Activated CD4-positive, CD25-positive, alpha-beta regulatory T cell treated with anti-CD3 and anti-CD28 coated beads, Interleukin-2, amount 50 U/mL, for 72 hours (primary cell): ENCODE data around the gene NHLRC4.

ENCODE experiments used
- DNase-seq: peaks from one replicate; pipeline ENCODE4 v3.0.0; 2021

The NHLRC4 gene

DNA sequence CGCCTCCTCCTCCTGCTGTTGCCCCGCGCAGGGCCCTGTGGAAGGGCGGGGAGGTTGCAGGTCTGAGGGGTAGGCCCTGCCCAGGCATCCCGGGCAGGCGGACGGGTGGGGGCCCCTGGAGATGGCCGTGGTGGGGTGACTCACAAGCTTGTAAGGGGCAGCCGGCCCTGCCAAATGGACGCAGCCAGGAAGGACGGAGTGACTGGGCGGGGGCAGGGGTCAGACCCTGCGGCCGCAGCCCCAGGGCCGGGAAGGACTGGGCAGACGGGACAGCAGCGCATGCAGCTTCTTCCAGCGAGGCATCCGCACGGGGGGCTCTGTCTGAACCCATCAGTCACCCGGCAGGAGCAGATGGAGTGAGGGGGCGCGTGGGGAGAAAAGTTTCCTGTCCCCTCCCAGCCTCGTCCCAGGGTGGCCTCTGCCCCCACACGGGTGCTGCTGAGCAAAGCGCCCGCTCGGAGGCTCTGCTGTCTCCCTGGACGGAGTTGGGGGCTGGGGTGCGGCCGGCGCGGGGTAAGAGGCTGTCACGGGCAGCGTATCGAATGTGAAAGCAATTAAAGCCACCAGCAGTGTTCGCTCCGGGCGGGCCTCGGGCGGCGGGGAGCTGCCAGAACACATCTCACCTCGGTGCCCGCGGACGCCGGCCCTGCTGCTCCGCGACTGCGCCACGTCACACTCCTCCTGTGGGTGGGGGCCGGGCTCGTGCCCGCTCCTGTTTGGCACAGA lies 12.0 kb upstream of the NHLRC4 start:
- DNase-seq, result no peak

DNA sequence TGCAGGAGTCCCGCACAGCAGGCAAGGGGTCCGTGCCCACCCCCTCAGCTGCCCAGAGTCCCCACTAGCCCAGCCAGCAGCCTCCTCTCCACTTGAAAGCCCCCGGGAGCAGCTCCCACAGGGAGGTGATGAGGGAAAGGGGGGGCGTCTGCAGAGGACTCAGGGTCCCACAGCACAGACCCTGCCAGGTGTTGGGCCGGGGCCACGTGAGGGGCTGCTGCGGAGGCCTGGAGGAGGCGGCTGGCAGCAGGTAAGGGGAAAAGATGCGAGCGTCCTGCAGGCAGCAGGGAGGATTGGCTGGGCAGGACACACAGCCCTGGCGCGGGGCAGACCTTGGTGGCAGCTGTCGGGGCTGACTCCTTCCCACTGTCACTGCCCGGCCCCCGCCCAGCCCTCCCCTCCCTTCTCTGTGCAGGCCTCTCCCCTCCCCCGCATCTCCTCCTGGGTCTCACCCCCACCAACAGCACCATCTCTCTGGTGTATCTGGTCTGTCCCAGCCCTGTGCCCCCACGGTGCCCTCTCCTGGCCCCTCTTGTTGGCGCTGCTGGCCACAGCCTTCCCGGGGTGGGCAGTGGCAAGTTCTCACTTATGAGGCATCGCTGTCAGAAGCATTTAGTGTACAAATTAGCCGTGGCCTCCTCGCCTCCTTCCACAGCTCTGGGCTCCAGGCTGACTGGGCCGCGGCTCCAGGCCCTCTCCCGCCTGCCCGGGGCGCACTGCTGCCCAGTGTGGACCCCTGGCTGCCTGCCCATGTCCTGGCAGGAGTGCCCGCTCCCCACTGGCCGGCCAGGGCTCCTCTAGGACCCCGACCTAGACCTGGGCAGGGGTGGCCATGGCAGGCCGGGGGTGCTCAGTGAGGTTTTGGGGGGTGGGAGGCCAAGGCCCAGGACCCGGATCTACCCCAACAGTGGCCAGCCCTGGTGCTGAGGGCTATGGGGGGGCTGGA lies 11.0 kb upstream of the NHLRC4 start:
- DNase-seq, result no peak

DNA sequence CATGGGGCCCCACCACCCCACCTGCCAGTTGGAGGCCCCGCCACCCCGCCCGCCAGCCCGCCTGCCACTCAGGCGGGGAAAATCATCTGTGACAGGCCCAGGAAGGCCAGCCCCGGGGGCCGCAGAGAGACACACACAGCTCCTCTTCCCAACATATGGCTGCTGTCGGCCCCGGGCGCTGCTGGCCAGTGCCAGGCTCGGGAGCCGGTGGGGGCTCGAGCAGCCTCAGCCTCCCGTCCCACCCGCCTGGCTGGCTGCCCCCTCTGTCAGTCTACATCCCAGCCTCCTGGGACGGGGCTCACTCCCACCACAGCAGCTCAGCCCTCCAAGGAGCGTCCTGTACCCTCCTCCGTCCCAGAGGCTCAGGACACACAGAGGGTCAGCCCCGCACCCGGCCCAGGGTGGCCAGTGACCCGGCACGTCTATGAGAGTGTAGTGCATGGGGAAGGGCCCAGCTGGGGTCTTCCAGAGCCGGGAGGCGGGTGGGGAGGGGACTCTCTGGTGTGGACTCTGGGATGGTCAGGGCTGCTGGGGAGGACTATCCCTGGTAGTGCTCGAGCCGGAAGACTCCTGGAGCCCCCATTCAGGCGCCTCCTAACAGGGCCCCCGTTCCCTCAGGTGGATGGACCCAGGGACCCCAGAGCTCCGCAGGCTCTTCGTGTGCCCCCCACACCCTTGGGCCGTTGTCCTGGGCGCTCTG lies 10.2 kb upstream of the NHLRC4 start:
- no peak for DNase-seq

DNA sequence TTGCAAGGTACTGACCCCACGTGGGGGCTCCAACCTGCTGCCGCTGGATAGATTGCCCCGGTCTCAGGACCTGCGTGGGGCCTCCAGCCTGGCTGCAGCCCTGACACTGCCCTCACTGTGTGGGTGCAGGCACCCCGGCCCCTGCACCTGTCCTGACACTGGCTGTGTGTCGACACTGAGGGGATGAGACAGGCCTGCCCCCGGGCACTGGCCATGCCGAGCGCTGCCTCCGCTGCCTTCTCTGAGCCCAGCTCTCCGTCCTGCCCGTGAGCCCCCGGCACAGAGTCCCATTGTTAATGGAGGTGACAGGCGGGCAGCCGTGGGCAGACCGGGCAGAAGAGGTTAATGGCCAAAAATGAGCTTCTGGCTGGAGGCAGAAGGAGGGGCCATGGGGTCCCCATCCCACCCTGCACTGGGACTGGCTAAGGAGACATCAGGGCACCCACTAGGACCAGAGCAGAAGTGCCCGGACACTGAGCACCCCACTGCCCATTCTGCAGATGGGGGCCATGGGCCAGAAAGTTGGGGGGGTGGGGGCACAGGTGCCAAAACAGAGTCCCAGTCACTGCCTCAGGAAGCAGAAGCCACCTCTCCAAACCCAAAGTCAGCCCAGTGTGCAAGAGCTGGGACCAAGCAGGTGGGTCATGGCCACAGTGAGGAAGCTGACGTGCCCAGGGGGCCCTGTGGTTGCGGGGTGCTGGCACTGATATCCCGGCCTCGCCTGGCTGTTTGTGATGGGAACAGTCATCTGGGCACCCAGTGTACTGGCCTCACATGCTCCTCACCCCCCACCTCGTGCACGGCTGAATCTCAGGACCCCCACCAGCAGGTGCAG lies 9.1 kb upstream of the NHLRC4 start:
- no peak for DNase-seq

DNA sequence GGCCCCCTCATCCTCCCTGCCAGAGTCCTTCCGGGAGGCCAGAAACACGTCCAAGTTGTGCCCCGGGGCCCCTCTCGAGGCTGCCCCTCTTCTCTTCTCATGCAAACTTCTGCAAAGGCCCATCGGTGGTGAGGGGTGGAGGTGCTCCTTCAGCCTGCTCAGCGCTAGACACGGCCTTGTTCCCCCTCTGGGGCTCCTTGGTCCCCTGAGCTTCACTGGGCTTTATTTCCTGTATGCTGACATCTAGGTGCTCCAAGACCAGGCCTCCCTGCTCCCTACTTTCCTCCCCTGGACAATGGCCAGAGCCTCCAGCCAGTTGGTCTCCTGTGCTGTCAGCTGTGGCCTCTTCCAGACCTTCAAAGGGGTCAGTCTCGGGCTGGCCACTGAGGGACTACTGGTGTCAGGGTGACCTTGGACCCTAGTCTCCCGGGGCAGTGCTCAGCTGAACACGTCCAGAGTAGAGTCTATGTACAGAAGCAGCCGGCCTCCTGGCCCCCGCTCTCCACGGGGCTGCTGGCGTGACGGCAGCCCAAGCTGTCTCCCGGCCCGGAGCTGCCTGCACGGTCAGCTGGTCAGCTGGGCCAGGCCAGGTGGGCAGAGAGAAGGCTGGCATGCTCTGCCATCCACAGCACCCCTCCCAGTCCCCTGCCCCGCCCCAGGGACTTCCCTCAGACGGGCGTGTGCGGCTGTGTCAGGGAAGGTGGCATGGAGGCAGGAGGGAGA lies 8.3 kb upstream of the NHLRC4 start:
- DNase-seq, result no peak

DNA sequence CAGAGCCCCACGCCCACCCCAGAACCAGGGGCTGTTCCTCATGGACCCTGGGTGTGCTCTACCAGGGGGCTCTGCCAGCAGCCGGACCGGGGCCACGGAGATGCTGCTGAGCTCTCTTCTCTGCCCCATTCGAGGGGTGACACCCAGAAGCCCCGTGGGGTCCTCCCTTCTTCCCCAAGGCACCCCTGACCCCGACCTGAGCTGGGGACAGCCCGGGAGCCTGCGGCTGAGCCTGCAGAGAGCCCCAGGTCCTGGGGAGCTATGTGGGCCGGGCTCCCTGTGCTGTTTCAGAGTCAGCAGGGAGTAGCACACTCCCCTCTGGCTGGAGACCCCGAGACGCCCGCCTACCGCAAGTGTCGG lies 7.8 kb upstream of the NHLRC4 start:
- DNase-seq, result no peak

DNA sequence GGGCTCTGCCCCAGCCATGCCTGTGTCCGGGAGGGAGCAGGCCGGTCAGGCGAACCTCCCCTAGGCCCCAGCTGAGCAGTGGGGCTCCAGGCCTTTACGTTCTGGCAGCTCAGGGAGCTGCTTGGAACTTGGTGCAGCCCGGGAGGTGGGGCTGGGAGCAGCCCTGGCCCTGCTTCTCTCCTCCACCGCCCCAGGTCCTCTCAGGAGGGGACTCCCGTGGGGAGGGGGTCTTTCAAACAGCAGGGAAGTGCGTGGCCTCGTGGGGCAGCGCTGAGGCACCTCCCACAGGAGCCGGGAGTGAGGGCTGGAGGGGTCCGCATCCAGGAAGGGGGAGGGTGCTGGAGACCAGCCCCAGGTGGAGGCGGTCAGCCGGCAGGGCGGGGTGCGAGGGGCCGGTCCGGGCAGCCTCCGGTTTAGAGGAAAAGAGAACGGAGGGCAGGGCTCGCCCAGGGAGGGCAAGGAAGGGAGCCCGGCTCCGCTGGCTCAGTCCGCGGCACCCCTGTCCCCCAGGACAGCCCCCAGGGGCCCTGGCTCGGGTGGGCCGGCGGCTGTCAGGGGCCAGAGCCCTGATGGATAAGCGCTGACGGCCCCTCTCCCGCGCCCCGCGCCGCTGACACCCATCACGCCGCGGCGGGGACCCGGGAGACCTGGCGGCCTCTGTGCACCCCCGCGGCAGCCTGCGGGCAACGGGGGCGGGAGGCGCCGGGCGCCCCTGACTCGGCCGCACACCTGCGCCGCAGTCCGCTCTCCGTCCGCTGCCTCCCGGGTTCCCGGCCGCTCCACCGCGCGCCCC lies 7.2 kb upstream of the NHLRC4 start:
- DNase-seq, result no peak

DNA sequence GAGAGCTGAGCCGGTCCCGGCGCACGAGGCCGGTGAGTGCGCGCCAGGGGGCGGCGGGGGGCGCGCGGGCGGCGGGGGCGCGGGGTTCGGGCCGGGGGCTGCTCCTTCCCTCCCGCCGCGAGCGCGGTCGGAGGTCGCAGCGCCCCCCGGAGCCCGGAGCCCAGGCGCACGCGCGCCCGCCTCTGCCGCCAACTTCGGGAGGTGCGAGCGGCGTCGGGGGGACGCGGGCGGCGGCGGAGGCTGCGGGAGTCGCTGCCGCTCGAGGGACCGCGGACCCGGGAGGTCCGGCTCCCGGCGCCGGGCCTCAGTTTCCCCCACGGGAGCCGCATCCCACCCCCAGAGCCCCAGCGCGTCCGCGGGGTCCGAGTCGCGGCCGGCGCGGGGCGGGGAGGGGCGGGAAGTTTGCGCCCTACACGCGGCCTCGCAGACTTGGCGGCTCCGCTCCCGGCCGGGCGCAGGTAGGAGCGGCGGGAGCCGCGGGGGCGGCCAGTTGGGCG lies 6.6 kb upstream of the NHLRC4 start, which contains the start of gene PRR35:
Gene PRR35, plus strand, starts transcription at position 191 of the 497 bp plus-strand sequence. CDS start 2,901 bp downstream, outside the sequence.
- no peak for DNase-seq

DNA sequence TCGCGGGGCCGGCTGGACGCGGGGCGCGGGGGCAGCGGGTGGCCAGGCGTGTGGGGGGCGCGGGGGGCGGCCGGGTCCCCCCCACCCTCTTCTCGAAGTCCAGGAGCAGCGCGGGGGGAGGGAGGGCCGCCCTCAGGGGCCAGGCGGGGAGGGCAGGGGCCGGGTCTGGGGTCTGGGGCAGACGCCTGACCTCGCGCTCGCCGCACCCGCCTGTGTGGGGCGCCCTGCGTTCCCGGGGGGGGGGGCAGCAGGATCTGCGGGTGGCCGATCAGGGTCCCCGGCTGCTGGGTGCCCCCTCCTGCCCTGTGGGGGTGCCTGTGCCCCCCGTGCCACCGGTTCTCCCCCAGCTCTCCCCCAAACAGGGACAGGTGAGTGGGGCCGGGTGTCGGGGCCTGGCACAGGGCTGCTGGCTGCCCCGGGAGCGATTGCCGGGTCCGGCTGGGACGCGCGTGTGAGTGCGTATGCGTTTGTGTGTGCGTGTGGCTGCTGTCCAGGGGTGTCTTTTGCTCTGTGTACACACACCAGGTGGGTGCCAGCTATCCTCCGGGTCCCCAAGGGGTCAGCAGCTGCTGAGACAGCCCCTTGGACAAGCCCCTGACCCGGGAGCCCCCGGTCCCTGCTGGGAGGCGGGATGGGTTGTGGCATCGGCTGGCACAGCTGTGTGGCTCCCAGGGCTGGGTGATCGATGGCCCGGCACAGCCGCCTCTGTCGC lies 5.9 kb upstream of the NHLRC4 start:
- DNase-seq, result no peak

DNA sequence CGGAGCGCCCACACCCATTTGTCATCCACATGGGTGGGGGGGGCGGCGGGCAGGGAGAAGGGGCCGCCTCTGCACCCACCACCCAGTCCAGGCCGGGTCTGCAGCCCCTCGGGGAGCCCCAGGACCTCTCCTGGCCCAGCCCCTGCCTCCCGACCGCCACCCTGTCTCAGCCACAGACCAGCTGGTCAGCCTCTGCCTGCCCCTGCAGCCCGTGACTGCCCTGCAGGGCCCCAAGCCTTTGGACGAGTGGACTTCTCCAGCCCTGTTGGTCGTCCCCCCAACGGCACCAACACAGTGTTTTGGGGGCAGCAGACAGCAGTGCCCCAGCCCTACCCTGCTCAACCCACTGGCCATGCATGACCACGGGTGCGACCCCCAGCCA lies 5.4 kb upstream of the NHLRC4 start:
- no peak for DNase-seq

DNA sequence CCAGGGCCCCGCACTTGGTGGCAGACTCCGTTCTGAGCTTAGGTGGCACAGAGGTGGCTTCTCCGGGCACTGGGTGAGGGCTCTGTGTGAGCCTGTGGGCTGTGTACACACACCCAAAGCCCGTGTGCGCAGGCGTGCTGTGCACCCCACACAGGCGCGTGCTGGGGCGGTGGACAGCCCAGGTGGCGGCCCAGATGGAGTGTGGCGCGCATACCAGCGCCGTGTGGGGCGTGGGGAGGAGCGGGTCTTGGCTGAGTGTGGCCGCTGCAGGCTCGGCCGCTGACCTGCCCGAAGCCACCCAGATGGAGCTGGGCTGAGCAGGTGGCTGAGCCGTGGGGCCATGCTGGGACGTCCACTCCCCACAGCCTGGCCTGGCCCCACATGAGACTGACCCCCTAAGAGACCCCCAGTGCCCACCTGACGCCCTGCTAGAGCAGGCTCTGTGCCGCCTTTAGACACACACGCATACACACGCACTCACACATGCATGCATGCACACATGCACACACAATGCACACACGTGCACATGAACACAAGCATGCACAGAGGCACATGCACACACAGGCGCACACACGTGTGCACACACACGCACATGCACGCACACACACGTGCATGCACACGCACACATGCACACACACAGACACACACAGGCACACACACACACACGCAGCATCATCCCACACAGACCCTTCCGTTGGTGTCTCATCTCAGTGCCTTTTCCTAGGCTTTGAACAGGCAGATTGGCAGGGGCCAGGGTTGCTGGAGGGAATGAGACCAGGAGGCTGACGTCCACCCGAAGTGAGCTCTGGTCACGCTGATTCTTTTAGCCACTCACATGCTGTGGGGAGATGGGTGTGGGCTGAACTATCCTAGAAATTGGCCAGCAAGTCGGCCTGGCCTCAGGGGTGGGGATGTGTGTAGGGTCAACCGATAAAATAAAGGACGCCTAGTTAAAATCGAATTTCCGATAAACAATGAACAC lies 4.6 kb upstream of the NHLRC4 start:
- no peak for DNase-seq

DNA sequence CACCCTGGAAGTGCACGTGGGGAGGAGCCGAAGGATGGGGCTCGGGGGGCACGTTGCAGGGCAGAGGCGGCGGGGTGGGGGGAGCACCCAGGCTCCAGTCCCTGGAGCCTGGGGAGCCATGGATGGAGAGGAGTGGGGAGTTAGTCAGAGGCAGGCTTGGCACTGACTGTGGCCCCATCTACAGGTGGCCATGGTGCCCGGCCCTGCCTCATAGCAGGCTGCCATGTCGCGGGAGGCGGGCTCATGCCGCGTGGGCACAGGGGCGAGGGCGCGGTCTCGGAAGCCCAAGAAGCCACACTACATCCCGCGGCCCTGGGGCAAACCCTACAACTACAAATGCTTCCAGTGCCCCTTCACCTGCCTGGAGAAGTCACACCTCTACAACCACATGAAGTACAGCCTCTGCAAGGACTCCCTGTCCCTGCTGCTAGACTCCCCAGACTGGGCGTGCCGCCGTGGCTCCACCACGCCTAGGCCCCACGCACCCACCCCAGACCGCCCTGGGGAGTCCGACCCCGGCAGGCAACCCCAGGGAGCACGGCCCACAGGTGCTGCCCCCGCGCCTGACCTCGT lies 3.6 kb upstream of the NHLRC4 start:
- DNase-seq, result no peak

DNA sequence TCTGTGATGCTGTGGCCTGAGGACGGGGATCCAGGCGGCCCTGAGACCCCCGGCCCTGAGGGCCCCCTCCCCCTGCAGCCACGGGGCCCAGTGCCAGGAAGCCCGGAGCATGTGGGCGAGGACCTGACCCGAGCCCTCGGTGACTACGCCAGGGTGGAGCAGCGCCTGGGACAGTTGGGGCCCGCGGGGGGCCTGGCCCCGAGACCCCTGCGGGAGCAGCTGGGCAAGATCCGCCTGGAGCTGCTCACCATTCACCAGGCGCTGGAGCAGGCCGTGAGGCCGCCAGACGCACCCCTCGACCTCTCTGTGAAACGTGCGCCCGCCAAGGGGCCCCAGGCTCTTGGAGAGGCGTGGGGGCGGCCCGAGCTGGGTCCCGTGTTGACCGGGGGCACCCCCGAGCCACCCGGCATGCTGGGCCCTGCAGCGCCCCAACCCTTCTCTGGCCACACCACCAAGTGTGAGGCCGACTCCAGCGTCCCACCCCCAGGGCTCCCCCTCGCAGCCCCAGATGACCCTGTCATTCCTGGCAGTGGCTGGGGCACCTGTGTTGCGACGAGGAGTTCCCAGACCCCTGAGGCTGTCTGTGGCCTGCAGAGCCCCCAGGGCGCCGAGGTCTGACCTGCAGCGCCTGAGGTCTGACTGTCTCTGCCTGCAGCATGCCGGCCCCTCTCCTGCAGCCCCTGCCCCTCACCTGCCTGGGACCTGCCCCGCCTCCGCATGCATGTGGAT lies 2.0 kb upstream of the NHLRC4 start:
- DNase-seq, result no peak

DNA sequence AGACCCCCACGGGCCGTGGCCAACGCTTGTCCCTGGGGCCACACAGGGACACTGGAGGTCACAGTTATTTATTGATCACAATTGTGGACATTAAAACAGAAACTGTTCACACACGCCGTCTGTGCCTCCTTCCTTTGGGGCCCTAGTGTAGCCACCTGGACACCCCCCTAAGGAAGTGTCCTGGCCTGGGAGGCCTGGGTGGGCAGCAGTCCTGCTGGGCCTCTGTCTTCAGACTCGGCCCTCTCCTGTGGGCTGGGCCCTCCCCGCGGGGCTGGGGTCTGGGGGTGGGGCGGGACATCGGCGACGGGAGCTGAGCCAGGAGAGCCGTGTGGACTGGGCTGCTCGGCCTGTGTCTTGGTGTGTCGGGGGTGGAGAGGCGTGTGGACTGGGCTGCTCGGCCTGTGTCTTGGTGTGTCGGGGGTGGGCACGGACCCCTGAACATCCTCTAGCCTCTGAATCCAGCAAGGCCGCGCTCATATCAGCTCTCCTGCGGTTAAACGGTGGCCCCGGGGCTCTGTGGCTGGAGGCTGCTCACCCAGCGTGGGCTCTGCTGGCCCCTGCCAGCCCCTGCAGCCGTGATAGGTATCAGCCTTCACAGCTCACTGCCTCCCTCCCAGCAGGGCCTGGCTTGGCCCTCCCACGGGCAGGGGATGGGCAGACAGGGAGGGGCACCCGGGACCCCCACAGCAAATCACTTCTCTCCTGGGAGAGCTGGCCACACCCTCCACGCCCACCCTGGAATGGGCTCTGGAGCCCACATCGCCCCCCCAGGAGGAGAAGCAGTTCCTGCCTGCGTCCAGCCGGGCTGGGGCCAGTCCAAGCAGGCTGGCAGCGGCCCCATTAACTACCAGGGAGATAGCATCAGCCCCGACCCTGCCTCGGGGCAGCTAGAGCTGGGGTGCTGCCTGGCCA lies 1.1 kb upstream of the NHLRC4 start:
- DNase-seq, result no peak

DNA sequence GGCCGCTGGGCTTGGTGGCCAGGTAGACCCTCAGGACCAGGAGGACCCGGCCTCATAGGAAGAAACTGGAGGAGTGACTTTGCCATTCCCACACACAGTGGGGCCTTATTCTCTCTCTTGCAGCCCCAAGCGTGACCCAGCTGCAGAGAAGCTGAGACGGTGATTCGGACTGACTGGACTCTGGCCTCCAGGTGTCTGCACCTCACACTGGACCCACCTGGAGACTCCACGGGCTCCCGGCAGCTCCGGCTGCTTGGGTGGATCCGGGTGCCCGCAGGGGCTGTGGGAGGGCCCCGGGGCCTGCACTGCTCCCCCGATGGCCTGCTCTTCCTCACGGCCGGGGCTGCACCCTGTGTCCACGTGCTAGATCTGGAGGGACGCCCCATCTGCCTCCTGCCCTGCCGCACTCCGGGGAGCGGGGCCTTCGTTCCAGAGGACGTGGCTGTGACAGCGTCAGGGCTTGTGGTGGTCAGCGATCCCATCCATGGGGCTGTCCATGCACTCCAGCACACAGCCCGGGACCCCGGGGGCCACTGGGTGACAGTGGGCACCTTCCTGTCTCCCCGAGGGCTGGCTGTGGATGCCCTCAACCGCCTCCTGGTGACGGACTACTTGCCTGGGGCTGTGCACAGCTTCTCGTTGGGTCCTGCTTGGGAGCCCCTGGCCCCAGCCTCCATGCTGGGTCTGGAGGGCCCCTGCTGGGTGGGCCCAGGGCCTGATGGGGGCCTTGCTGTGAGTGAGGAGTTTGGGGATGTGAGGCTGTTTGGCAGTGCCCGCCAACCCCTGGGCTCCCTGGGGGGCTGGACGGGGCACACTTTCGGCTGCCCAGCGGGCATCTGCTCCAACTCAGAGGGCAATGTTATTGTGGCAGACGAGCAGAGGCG lies 810 bp downstream of the NHLRC4 start:
- DNase-seq, result no peak
